ENCODE data around the gene NR5A2. TPM values are rescaled to one million over a fixed set of nuclear protein-coding genes. Genes with fewer than 3 reads are reported as not detected.

NR5A2 gene
- total and polyA plus RNA-seq, 10 of the 15 experiments (the other 5 are each of a cell fraction or from before 2014, with no cell fraction given) = 0.02 to 0.60 (median 0.15) TPM; not detected in 1

DNA sequence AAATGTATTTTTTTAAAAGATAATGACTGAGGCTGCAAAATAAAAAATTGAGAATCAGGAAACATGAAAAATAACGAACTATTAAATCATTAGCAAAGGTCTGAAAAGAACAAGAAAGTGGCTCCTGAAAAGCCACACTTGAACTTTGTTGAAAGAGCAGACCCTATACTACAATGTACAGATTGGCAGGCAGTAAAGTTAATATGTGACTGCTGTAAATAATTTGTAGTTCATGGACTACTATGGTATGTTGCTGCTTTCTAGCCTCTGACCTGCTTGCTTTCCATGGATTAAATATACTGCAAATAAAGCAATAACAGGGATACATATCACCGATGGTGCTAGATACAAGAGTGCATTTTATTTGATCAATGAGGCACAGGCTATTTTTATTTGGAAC lies 18.6 kb downstream of the NR5A2 start:
- POLR2A ChIA-PET = no interaction called here
- TF ChIP-seq PAX8 (IDR thresholded peaks at IDR 0.05) (no peak), SPI1 (IDR thresholded peaks at IDR 0.05; ENCODE audit: borderline replicate concordance, insufficient read depth, low read depth, low read length) (no peak), GABPA (IDR thresholded peaks at IDR 0.05; ENCODE audit: low read depth) (no peak), ETV6 (conservative IDR thresholded peaks at IDR 0.05 in 1 of 2, IDR thresholded peaks at IDR 0.05 in 1 of 2; ENCODE audit: borderline replicate concordance in 1 of 2, low read depth in 1 of 2) (no peak), CBX5 (IDR thresholded peaks at IDR 0.05; ENCODE audit: low read depth) (no peak), MYC (IDR thresholded peaks at IDR 0.05; ENCODE audit: insufficient read depth, insufficient read length, insufficient replicate concordance, low read length, severe bottlenecking) (no peak), JUNB (IDR thresholded peaks at IDR 0.05) (no peak), ZNF622 (IDR thresholded peaks at IDR 0.05) (no peak)
- TF ChIP-seq, protein P1, sequence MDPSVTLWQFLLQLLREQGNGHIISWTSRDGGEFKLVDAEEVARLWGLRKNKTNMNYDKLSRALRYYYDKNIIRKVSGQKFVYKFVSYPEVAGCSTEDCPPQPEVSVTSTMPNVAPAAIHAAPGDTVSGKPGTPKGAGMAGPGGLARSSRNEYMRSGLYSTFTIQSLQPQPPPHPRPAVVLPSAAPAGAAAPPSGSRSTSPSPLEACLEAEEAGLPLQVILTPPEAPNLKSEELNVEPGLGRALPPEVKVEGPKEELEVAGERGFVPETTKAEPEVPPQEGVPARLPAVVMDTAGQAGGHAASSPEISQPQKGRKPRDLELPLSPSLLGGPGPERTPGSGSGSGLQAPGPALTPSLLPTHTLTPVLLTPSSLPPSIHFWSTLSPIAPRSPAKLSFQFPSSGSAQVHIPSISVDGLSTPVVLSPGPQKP (IDR thresholded peaks at IDR 0.05; ENCODE audit: low read depth, low read length) = no peak
- TF ChIP-seq, protein P2, sequence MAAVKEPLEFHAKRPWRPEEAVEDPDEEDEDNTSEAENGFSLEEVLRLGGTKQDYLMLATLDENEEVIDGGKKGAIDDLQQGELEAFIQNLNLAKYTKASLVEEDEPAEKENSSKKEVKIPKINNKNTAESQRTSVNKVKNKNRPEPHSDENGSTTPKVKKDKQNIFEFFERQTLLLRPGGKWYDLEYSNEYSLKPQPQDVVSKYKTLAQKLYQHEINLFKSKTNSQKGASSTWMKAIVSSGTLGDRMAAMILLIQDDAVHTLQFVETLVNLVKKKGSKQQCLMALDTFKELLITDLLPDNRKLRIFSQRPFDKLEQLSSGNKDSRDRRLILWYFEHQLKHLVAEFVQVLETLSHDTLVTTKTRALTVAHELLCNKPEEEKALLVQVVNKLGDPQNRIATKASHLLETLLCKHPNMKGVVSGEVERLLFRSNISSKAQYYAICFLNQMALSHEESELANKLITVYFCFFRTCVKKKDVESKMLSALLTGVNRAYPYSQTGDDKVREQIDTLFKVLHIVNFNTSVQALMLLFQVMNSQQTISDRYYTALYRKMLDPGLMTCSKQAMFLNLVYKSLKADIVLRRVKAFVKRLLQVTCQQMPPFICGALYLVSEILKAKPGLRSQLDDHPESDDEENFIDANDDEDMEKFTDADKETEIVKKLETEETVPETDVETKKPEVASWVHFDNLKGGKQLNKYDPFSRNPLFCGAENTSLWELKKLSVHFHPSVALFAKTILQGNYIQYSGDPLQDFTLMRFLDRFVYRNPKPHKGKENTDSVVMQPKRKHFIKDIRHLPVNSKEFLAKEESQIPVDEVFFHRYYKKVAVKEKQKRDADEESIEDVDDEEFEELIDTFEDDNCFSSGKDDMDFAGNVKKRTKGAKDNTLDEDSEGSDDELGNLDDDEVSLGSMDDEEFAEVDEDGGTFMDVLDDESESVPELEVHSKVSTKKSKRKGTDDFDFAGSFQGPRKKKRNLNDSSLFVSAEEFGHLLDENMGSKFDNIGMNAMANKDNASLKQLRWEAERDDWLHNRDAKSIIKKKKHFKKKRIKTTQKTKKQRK (IDR thresholded peaks at IDR 0.05; ENCODE audit: low read depth, low read length) = no peak
- H3K36me3 ChIP-seq (ENCODE audit: control insufficient read depth in 2 of 2, insufficient read depth in 2 of 2, low read length in 1 of 2) = no peaks in the 10 kb centered on the region
- 48% methylated on average over 2 of the region's 2 CpGs for WGBS (ENCODE audit: insufficient coverage, insufficient replicate concordance, low lambda C conversion rate, missing lambda C conversion rate)
- no peak overlapping the region for H2AFZ ChIP-seq (ENCODE audit: control insufficient read depth, low read depth, low read length)
- in situ Hi-C loops (cut with MboI) = no loop called here
- H3K27ac ChIP-seq (ENCODE audit: control insufficient read depth, insufficient read depth) = no peak overlapping the region
- H4K20me1 ChIP-seq (ENCODE audit: control insufficient read depth, insufficient read depth) = no peaks in the 10 kb centered on the region
- intact Hi-C loops (cut with micrococcal nuclease; ENCODE audit: unreplicated experiment) = no loop called here
- peaks cover 3 to 17% of the 10 kb centered on the region in 2 experiments for H3K27me3 ChIP-seq (replicated peaks in 1 of 2; ENCODE audit: control insufficient read depth in 2 of 2, insufficient read depth in 2 of 2, low read length in 1 of 2)
- no peaks in the 10 kb centered on the region for H3K79me2 ChIP-seq (ENCODE audit: control insufficient read depth, insufficient read depth, low read length)
- RAD21 ChIA-PET (ENCODE audit: unreplicated experiment) = no interaction called here
- SMC1A ChIA-PET (ENCODE audit: uncharacterized antibody, unreplicated experiment) = no interaction called here
- H3K9me3 ChIP-seq (replicated peaks; ENCODE audit: control insufficient read depth, insufficient read depth, low read length) = no peaks in the 10 kb centered on the region; the same call in 2 of the 3 replicates
- BruUV-seq (replicated peaks) = no TSS peak
- H3K4me2 ChIP-seq (ENCODE audit: control insufficient read depth, insufficient read depth) = no peak overlapping the region
- no peak overlapping the region for H3K9ac ChIP-seq (ENCODE audit: control insufficient read depth, insufficient read depth, low read length)
- ATAC-seq = no peak
- no peak for FAIRE-seq
- no peaks in the 10 kb centered on the region for H3K4me1 ChIP-seq (ENCODE audit: control insufficient read depth, insufficient read depth, low read length)
- DNase-seq (ENCODE audit: low read depth, low spot score) = no peak
- H3K4me3 ChIP-seq = no peak overlapping the region
- CTCF ChIA-PET = no interaction called here

All from GM12878 (cell line).